ENCODE results near the gene KCNJ6.

KCNJ6 gene

GRCh38 chr21:37631319-37632117 lies 284.7 kb downstream of the KCNJ6 start:
- FAIRE-seq: no peak

GRCh38 chr21:37630872-37631271 lies 285.4 kb downstream of the KCNJ6 start:
- FAIRE-seq: no peak

- FAIRE-seq: no peak
These were observed 287.9 kb downstream of the KCNJ6 start for GRCh38 chr21:37628362-37628761.

- no peak for FAIRE-seq
These were observed 288.7 kb downstream of the KCNJ6 start for GRCh38 chr21:37627561-37627960.

GRCh38 chr21:37627074-37627473 lies 289.2 kb downstream of the KCNJ6 start:
- FAIRE-seq: no peak

GRCh38 chr21:37626320-37626719 lies 289.9 kb downstream of the KCNJ6 start:
- no peak for FAIRE-seq

- FAIRE-seq: no peak
These were observed 292.6 kb downstream of the KCNJ6 start for GRCh38 chr21:37623689-37624088.

- no peak for FAIRE-seq
These were observed 293.1 kb downstream of the KCNJ6 start for GRCh38 chr21:37623183-37623582.

GRCh38 chr21:37622755-37623154 lies 293.5 kb downstream of the KCNJ6 start:
- no peak for FAIRE-seq

- FAIRE-seq: no peak
These were observed 295.9 kb downstream of the KCNJ6 start for GRCh38 chr21:37620401-37620800.

- no peak for FAIRE-seq
These were observed 296.7 kb downstream of the KCNJ6 start for GRCh38 chr21:37619464-37619974.

- FAIRE-seq: no peak
These were observed 298.2 kb downstream of the KCNJ6 start for GRCh38 chr21:37618081-37618480.

GRCh38 chr21:37615962-37616361 lies 300.3 kb downstream of the KCNJ6 start:
- no peak for FAIRE-seq

- FAIRE-seq: no peak
These were observed 301.8 kb downstream of the KCNJ6 start for GRCh38 chr21:37614351-37614875.

- no peak for FAIRE-seq
These were observed 309.2 kb downstream of the KCNJ6 start for GRCh38 chr21:37607081-37607480.

- FAIRE-seq: no peak
These were observed 309.7 kb downstream of the KCNJ6 start for GRCh38 chr21:37606549-37606948.

GRCh38 chr21:37605006-37605405 lies 311.3 kb downstream of the KCNJ6 start:
- FAIRE-seq: no peak

- no peak for FAIRE-seq
These were observed 313.1 kb downstream of the KCNJ6 start for GRCh38 chr21:37603129-37603528.

- no peak for FAIRE-seq
These were observed 314.3 kb downstream of the KCNJ6 start for GRCh38 chr21:37601915-37602314.

GRCh38 chr21:37601027-37601426 lies 315.2 kb downstream of the KCNJ6 start:
- FAIRE-seq: no peak

GRCh38 chr21:37595944-37596343 lies 320.3 kb downstream of the KCNJ6 start:
- no peak for FAIRE-seq

- no peak for FAIRE-seq
These were observed 321.7 kb downstream of the KCNJ6 start for GRCh38 chr21:37594472-37594951.

- no peak for FAIRE-seq
These were observed 322.4 kb downstream of the KCNJ6 start for GRCh38 chr21:37593740-37594471.

- no peak for FAIRE-seq
These were observed 323.2 kb downstream of the KCNJ6 start for GRCh38 chr21:37593015-37593414.

Data from G401.6 (cell line).